DND-41 (cell line): ENCODE results near the gene LRTM2.

Experiments used
- EZH2 ChIP-seq: IDR thresholded peaks from 3 replicates; pipeline ENCODE4 v1.6.1; 2012; ENCODE audit warnings: borderline replicate concordance, low read depth, mild to moderate bottlenecking, moderate library complexity, low read length, inconsistent platforms; ENCODE audit not compliant: severe bottlenecking
- TF ChIP-seq, protein P1 (sequence below): IDR thresholded peaks from 2 replicates; pipeline ENCODE4 v1.5.1; 2012; ENCODE audit warnings: borderline replicate concordance, low read length, moderate library complexity, mild to moderate bottlenecking; ENCODE audit not compliant: poor library complexity, severe bottlenecking; ENCODE audit errors: extremely low read depth

DNA sequence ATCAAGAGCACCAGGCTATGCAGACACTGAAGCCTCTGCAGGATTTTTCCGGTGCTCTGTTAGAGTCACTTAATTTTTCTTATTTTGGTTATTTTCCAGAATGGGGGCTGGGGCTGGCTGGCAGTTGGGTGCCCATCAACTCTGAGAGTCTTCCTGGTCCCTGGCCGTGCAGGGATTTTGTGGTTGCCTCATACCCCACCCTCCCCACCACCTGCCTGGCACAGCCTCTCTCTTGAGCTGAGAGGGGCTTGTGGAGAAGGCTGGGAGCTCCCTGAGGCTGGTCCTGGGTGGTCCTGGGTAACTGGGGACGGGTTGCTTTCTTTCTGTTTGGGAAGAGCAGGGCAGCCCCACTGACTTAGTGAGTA, 23.3 kb downstream of the LRTM2 start:
- TF ChIP-seq, protein P1, sequence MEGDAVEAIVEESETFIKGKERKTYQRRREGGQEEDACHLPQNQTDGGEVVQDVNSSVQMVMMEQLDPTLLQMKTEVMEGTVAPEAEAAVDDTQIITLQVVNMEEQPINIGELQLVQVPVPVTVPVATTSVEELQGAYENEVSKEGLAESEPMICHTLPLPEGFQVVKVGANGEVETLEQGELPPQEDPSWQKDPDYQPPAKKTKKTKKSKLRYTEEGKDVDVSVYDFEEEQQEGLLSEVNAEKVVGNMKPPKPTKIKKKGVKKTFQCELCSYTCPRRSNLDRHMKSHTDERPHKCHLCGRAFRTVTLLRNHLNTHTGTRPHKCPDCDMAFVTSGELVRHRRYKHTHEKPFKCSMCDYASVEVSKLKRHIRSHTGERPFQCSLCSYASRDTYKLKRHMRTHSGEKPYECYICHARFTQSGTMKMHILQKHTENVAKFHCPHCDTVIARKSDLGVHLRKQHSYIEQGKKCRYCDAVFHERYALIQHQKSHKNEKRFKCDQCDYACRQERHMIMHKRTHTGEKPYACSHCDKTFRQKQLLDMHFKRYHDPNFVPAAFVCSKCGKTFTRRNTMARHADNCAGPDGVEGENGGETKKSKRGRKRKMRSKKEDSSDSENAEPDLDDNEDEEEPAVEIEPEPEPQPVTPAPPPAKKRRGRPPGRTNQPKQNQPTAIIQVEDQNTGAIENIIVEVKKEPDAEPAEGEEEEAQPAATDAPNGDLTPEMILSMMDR, result no peak
- no peak for TF ChIP-seq EZH2
